Femur (tissue), 1 donor: Measurements from ENCODE around the gene FCSK.

ENCODE experiments used
- DNase-seq: peaks from one replicate; pipeline ENCODE4 v3.0.0-alpha.2; 2017

FCSK gene

DNA sequence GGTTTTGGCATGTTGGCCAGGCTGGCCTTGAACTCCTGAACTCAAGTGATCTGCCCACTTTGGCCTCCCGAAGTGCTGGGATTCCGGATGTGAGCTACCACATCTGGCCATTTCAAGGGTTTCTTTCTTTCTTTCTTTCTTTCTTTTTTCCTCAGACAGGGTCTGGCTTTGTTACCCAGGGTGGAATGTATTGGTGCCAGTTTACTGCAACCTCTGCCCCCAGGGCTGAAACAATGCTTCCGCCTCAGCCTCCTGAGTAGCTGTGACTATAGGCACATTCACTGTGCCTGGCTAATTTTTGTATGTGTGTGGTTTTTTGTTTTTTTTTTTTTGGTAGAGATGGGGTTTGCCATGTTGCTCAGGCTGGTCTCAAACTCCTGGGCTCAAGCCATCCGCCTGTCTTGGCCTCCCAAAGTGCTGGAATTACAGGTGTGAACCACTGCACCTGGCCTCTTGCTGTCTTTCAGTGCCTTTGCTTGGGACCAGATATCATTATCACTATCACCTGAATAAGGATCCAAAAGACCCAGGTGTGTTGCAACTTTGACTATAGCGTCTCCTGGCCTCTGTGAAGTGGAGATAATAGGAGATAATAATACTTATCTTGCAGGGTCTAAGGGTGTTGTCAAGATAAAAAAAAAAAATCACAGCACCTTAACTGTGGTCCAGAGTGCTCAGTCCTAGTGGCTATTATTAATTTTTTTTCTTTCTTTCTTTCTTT, 3.2 kb downstream of the FCSK start:
- no peak for DNase-seq

DNA sequence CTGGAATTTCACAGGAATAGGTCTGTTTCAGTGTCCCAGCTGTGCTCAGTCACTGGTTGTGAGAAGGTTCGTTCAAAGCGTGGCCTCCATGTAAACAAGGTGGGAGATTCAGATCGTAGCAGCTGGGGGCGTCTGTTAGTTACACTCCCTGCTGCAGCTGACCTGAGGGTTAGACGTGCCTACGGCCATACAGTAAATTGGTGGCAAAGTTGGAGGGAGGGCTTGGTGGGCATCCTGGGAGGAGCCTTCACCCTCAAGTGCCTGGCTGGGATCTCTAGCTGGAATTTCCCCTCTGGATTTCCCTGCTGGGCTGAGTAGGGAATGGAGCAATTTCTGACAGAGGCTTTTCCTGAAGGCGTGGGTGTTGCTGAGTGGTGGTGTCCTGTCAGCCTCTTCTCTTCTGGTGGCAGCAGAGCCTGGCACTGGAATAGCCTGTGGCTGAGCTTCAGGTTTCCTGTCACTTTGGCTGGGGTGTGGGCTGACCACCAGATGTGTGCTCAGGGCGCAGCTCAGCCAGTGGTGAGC, 6.4 kb downstream of the FCSK start:
- no peak for DNase-seq

DNA sequence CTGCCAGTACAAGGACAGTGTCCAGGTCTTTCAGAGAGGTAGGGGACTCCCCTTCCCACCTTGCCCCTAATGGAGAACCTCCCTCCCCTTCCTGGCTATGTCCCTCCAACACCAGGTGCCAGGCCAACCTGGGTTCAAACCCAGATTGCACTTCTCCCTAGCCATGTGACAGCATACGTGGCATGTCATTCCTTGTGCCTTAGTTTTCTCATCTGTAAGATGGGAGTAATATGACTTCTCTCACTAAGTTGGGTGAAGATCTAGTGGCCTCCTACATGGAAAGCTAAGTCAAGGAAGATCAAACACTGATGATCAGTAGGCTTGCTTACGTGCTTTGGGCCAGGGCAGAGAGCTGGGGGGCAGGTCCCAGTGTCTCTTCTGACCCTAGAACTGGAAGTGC, 8.8 kb downstream of the FCSK start:
- DNase-seq, result no peak

DNA sequence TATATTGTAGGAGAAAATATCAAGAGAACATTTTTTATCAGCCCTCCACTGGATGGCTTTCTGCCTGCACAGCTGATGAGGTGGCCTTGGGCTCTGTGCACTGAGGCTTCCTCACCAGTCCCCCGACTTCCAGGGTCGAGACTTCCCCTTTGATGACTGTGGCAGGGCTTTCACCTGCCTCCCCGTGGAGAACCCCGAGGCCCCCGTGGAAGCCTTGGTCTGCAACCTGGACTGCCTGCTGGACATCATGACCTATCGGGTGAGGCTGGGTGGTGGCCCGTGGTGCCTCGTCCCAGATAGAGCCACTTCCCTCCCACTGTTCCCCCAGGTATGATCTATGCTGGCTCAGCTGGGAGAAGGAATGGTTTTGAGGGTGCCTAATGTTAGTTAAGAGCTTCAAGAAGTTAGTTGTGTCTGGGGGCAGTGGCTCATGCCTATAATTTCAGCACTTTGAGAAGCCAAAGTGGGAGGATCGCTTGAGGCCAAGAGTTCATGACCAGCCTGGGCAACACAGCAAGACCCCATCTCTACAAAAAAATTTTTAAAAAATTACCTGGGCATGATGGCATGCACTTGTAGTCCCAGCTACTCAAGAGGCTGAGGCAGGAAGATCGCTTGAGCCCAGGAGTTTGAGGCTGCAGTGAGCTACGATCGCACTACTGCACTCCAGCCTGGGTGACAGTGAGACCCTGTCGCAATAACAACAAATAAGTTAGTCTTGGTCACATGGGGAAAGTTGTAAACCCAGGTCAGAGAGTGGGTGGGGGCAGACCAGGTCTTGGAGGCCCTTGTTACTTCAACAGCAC, 11.8 kb downstream of the FCSK start:
- no peak for DNase-seq

DNA sequence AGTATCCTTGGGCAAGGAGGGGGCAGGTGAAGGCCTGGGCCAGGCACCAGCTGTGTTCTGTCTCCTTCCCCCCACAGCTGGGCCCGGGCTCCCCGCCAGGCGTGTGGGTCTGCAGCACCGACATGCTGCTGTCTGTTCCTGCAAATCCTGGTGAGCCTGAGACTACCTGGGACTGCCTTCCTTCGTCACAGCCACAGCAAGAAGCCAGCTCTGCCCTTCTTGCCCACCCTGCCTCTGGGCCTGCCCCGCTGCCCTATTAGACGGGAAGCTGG, 12.3 kb downstream of the FCSK start:
- DNase-seq, result no peak

DNA sequence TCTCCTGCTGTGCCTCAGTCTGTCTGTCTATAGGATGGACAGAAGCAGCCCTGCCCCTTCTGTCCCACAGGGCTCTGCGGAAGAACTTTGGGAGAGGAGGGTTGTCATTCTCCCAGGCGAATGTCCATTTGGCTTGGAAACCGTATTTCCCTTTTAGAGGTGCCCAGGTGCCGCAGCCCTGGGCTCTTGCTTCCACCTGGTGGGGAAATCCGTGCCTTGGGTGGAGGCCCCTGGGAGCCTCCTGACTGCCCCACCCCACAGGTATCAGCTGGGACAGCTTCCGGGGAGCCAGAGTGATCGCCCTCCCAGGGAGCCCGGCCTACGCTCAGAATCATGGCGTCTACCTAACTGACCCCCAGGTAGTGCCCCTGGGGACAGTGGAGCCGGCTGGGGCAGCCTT, 12.7 kb downstream of the FCSK start:
- DNase-seq, result no peak

DNA sequence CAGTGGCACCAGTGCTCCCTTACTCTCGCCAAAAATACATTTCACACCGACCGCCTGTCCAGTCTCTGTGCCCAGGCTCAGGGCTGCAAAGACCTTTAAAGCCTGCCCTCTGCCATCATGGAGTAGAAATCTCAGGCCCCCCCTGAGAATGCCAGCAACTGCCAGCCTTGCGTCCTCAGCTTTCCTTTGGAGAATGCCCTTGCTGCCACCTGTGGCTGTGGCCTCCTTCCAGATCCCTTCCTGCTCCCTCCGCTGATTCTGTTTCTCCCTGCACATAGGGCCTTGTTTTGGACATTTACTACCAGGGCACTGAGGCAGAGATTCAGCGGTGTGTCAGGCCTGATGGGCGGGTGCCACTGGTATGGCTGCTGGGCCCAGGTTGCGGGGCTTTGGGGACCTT, 13.2 kb downstream of the FCSK start:
- no peak for DNase-seq

DNA sequence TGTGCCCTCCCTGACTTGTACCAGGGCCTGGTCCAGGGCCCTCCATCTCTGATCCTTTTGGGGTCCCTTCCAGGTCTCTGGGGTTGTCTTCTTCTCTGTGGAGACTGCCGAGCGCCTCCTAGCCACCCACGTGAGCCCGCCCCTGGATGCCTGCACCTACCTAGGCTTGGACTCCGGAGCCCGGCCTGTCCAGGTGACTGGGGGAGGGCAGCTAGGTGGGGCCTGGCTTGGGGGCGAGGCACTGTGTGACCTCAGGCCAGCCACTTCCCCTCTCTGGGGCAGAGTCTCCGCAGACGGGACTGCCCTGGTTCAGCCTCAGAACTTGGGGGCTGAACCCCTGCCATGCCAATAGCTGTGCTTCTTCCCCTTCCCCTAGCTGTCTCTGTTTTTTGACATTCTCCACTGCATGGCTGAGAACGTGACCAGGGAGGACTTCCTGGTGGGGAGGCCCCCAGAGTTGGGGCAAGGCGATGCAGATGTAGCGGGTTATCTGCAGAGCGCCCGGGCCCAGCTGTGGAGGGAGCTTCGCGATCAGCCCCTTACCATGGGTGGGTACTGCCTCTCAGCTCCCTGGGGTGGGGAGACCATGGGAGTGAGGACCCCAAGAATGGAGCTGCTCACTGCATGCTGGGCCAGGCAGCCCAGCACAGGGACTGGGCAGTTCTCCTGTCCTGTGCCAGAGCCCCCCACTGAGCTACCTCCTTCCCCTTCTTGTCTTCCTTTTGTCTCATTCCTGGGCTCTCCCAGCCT, 14.6 kb downstream of the FCSK start:
- DNase-seq, result no peak

DNA sequence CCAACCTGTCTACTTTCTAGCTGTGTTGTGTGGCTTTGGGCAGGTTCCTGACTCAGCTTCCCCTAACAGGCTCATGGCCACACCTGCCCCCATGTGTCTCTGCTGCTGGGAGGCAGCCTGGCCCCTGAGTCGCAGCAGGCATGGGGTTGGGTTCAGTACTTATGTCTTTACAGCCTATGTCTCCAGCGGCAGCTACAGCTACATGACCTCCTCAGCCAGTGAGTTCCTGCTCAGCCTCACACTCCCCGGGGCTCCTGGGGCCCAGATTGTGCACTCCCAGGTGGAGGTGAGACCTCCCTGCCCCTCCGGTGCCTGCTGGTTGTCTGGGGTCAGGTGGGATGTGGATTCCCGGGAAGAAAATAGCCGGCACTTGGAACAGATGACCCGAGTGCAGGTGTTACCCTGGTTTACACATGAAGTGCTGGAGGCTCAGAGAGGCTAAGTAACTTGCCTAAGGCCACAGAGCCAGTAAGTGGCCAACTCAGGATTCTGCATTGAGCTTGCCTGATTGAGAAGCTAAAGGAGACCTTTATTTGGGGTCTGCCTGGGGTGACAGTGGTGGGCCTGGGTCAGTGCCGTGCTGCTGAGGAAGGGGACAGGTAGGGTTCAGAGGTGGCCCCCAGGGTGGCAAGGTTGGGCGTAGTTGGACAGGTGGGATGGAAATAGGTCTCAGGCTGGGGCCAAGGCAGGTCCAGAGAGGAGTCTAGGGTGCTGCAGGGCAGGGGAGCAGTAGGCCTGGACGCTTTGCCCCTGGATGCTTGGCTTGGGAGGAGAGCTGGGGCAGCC, 15.9 kb downstream of the FCSK start:
- no peak for DNase-seq

DNA sequence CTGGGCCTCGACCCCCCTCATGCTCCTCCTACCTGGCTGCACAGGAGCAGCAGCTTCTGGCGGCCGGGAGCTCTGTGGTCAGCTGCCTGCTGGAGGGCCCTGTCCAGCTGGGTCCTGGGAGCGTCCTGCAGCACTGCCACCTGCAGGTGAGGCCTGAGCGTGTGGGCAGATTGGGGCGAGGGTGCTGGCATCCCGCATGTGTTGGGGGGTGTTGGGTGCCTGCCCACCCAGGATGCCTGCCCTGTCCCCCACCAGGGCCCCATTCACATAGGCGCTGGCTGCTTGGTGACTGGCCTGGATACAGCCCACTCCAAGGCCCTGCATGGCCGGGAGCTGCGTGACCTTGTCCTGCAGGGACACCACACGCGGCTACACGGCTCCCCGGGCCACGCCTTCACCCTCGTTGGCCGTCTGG, 16.5 kb downstream of the FCSK start:
- no peak for DNase-seq

DNA sequence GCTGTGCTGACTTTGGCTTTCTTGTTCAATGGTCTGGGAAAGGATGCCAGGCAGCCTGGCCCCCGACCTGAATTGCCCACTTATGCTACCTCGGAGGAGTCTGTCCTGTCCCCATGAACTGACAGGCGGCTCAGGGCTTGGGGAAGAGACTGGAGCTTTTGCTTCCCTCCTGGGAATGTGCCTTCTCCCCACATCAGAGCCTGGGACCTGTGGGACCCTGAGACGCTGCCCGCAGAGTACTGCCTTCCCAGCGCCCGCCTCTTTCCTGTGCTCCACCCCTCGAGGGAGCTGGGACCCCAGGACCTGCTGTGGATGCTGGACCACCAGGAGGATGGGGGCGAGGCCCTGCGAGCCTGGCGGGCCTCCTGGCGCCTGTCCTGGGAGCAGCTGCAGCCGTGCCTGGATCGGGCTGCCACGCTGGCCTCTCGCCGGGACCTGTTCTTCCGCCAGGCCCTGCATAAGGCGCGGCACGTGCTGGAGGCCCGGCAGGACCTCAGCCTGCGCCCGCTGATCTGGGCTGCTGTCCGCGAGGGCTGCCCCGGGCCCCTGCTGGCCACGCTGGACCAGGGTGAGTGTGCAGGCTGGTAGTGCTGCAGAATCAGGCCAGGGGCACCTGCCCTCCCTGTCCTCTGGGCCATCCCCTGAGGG, 18.5 kb downstream of the FCSK start:
- DNase-seq, result no peak

DNA sequence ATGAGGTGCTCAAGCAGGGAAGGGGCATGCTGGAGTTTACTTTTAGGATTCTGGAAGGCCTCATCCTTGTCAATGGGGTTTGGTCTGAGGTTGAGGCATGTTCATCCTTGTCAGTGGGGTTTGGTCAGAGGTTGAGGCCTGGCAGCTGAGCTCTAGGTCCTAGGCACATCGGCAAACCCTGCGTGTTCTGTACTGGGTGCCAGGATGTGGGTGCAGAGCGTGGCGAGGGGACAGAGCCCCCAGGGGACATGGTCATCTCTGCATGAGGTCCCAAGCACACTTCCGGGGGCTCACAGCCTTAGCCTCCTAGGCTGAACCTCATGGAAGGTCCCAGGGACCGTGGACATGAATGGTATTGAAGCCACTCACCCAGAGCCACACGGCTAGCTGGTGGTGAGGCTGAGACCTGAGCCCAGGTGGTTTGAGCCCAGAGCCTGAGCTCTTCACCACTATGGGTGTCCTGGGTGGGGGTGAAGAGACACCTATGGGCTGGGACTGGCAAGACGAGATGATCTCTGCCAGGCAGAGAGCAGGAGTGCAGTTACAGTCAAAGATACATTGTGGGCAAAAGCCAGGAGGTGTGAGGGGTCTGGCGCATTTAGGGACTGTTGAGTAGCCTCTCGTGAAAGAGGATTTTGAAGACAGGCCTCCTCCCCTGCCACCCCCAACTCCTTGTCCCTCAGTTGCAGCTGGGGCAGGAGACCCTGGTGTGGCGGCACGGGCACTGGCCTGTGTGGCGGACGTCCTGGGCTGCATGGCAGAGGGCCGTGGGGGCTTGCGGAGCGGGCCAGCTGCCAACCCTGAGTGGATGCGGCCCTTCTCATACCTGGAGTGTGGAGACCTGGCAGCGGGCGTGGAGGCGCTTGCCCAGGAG, 19.3 kb downstream of the FCSK start:
- no peak for DNase-seq

DNA sequence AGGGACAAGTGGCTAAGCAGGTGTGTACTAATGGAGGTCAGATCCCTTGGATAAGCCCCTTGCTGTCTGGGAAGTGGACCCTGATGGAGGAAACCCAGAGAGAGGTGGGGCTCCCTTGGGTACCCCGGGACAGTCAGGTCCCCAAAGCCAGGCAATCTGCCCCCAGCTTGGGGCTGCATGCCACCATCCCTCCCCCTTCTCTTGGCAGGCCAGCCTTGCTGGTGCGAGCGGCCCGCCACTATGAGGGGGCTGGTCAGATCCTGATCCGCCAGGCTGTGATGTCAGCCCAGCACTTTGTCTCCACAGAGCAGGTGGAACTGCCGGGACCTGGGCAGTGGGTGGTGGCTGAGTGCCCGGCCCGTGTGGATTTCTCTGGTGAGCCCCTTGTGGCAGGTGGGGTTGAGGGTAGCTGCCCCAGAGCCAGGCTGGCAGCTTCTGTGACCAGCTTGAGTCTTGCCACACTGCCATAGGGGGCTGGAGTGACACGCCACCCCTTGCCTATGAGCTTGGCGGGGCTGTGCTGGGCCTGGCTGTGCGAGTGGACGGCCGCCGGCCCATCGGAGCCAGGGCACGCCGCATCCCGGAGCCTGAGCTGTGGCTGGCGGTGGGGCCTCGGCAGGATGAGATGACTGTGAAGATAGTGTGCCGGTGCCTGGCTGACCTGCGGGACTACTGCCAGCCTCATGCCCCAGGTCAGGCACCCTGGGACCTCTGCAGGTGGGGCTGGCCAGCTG, 20.1 kb downstream of the FCSK start:
- DNase-seq, result no peak

DNA sequence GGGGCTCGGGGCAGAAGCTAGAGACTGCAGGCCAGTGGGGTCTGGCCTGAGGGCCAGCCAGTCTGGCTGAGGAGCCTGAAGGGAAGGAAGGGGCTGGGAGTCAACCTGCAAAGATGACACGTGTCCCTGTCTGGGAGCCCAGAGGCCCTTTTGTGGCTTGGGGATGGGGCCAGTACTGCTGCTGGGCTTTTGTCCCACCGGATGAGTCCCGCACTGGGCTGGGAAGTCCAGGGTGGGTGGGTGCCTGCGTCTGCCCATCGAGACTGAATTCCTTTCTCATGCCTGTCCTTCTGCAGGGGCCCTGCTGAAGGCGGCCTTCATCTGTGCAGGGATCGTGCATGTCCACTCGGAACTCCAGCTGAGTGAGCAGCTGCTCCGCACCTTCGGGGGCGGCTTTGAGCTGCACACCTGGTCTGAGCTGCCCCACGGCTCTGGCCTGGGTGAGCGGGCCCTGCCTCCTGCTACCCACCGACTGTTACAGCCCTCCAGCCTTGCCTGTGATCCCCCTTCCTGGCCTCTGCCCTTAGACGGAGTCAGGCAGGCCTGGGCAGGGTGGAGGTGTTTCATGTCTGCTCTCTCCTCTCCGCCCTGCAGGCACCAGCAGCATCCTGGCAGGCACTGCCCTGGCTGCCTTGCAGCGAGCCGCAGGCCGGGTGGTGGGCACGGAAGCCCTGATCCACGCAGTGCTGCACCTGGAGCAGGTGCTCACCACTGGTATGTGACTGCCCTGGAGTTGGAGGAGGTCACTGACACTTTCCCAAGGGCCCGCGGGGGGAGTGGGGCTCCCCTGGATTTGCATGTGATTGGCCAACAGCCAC, 20.9 kb downstream of the FCSK start:
- no peak for DNase-seq

DNA sequence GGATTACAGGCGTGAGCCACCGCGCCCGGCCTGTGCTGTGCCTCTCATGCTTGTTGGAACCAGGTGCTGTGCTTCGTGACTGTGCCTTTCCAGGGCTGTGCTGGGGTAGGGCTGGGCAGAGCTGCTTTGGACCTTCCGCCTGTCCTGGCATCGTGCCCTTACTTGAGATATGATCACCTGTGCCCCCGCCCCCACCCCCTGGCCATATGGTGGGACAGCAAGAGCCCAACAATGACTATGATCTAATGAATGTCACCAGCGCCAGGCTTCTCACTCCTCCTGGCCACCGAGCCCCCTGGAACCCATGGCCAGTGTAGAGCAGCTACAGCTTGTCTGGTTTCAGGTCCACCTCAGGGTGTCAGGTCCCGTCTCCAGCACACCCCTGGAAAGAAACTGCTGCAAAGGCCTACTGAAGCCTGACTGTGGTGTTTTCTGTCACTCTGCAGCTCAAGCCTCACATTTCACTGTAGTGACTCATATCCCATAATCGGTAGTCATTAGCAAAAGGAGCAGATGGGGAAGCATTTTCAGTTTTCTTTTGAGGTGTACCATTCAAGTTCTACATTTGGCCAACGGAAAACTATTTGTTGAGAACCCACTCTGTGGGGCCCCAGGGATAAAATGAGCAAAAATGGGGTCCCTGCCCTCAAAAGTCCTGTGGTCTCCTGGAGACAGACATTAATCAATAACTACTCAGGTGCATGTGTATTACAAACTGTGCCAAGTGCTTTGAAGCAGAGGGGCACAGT, 22.1 kb downstream of the FCSK start:
- no peak for DNase-seq

DNA sequence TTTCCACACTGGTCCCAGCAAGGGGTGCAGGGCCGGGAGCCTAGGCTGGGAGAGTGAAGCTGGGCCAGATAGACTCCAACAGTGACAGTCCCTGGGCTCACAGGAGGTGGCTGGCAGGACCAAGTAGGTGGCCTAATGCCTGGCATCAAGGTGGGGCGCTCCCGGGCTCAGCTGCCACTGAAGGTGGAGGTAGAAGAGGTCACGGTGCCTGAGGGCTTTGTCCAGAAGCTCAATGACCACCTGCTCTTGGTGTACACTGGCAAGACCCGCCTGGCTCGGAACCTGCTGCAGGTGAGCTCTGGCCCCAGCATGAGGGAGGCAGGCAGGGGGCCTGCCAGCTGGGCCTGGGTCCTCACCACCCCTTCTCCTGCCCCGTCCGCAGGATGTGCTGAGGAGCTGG, 23.8 kb downstream of the FCSK start:
- DNase-seq, result no peak

DNA sequence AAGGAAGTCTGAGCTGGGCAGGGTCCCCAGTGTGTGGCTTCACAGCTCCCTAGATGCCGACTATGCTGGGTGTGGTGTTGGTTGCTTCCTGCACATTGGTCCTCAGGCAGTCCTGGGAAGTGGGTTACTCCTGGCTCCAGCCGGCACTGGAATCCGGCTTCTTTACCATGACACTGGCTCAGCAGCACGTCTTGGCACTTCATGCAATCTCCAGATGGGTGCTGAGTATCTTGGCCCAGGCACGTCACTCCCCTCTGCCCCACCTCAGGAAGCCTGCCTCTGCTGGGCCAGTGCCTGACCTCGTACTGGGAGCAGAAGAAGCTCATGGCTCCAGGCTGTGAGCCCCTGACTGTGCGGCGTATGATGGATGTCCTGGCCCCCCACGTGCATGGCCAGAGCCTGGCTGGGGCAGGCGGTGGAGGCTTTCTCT, 24.5 kb downstream of the FCSK start:
- DNase-seq, result no peak

DNA sequence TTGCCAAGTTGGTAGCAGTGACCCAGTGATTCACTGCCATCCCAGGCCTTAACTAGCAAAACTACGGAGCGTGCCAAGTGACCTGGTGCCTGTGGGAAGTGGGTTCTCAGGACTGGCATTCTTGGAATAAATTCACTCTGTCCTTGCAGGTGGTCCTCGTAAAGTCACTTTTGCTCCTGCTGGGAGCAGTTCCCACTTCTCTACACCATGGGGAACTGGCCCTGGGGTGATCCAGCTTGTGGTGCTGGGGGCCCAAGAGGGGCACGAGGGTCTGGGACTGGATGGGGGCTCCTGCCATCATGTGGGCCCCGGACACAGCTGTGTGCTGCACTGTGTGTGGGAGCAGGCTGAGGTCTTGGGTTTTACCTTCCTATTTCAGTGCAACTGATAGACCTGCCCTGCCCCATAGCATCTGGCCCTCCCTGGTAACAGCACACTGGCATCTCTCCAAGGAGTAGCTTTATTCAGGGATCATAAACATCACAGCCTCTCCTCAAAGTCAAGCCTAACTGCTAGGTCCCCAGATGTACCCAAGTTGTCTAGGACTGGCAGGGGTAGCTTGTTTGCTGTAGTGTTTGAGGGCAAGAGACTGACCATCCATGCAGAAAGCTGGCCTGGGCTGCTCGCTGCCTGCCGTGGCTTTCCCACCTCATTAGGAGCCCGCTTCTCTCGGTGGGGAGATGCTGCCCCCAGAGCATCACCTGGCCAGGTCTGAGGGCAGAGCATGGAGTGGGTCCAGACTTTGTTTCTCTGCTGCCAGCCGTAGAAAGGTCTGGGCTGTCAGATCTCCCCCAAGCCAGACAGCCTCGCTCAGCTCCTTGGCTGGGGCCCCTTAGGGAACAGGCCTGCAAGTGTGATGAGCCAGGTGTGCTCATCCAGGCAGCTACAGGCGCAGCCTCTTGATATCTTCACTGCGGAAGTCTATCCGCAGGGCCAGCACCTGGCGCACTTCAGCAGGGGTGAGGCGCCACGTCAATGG, 26.0 kb downstream of the FCSK start:
- no peak for DNase-seq
